Mucosa of descending colon (tissue), 3 donors: ENCODE measurements around the gene KRT34. TPM values are rescaled to one million over a fixed set of nuclear protein-coding genes. Genes with fewer than 3 reads are reported as not detected.

Source experiments
- ATAC-seq: fragments of 200-7000 bp; cut with Tn5 transposase; one replicate; pipeline ENCODE4 v1.9.1; 2020; ENCODE audit warnings: mild to moderate bottlenecking, moderate library complexity
- DNase-seq, 3 donors: peaks; one replicate each; pipeline ENCODE4 v3.0.0-alpha.2; 2020
- H3K36me3 ChIP-seq: fragments of 200-600 bp; one replicate; pipeline ENCODE4 v1.8.0; 2021; ENCODE audit warnings: low read depth, mild to moderate bottlenecking
- H3K4me1 ChIP-seq: fragments of 200-600 bp; one replicate; pipeline ENCODE4 v1.8.0; 2021; ENCODE audit warnings: low read depth, mild to moderate bottlenecking
- H3K4me3 ChIP-seq: fragments of 200-600 bp; one replicate; pipeline ENCODE4 v1.8.0; 2021; ENCODE audit warnings: mild to moderate bottlenecking
- H3K9me3 ChIP-seq: fragments of 200-600 bp; one replicate; pipeline ENCODE4 v1.8.0; 2021; ENCODE audit warnings: mild to moderate bottlenecking
- intact Hi-C, 2 donors: fragments of 100-400 bp; cut with DNase I in 1 of 2; cut with micrococcal nuclease in 1 of 2; formaldehyde crosslinking; loops; one replicate each; pipeline versions ENCODE4 v1.11.0 to v1.11.1; 2022; cut with DNase I, micrococcal nuclease
- total RNA-seq, 3 donors: library from RNA; stranded (reverse); fragmentation: NEBNext Ultra II Directional in 2 of 3; extraction: Animal tissue kit (Norgen Biotek cat#: 25700) in 2 of 3; gene quantifications; one replicate each; pipeline versions ENCODE4 v1.2.1 to v1.2.4, GENCODE V29; 2021 to 2023
- TF ChIP-seq, protein P1 (sequence below): fragments of 200-600 bp; IDR thresholded peaks from one replicate; pipeline ENCODE4 v1.8.0; 2022; ENCODE audit warnings: antibody characterized with exemption, mild to moderate bottlenecking
- donor health status: DM: no; HTN: no; CAD: no; lungs with moderate emphysema.
- donor health status: DM: no; HTN: no; CAD: no.
- donor health status: DM: no; HTN: yes; CAD: no.

Gene KRT34
- total RNA-seq, 3 donors from 2014 or later: not detected

DNA sequence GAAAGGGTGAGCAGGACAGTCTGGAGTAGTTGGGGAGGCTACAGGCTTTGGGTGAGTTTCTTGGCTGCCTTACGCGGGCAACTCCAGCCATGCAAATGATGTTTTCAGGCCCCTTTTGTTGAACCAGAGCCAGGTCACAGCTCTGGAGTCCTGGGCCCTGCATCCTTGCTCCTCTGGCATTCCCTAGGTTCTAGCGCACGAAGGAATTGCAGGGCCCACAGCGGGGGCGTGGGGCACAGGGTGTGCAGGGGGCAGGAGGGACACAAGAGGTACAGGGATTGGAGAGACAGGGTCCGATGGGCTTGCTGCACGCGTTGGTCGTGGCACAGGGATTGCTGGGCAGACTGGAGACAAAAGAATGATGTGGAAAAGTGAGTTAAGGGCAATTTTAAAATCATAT, 11.7 kb upstream of the KRT34 start:
- Histone ChIP-seq H3K4me1 (no peaks in the 10 kb centered on the region), H3K9me3 (no peaks in the 10 kb centered on the region), H3K4me3 (no peak overlapping the region), H3K36me3 (no peaks in the 10 kb centered on the region)
- TF ChIP-seq, protein P1, sequence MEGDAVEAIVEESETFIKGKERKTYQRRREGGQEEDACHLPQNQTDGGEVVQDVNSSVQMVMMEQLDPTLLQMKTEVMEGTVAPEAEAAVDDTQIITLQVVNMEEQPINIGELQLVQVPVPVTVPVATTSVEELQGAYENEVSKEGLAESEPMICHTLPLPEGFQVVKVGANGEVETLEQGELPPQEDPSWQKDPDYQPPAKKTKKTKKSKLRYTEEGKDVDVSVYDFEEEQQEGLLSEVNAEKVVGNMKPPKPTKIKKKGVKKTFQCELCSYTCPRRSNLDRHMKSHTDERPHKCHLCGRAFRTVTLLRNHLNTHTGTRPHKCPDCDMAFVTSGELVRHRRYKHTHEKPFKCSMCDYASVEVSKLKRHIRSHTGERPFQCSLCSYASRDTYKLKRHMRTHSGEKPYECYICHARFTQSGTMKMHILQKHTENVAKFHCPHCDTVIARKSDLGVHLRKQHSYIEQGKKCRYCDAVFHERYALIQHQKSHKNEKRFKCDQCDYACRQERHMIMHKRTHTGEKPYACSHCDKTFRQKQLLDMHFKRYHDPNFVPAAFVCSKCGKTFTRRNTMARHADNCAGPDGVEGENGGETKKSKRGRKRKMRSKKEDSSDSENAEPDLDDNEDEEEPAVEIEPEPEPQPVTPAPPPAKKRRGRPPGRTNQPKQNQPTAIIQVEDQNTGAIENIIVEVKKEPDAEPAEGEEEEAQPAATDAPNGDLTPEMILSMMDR: no peak
- intact Hi-C loops: no loop called here
- no peak for DNase-seq
- ATAC-seq: no peak

DNA sequence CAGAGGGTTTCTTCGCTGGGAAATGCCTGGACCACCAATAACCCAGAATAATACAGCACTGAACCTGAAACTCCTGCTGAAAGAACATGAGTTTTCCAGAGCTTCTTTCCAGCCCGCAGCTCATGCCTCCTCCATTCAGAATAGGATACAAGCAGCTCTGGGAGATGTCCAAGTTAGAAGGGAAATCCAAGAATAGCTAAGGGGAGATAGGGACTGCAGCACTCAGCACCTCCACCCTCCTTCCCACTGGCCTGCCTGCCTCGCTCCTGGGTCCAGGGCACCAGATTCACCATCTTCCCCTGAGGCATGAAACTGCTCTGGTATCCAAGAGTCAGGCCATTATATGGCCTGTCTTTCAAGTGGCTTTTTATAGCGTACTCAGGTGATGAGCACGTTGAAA, 11.2 kb upstream of the KRT34 start:
- H3K9me3 ChIP-seq: no peaks in the 10 kb centered on the region
- ATAC-seq: no peak
- no peak overlapping the region for H3K4me3 ChIP-seq
- TF ChIP-seq, protein P1: no peak
- DNase-seq: no peak
- intact Hi-C loops: no loop called here
- H3K4me1 ChIP-seq: no peaks in the 10 kb centered on the region
- no peaks in the 10 kb centered on the region for H3K36me3 ChIP-seq

DNA sequence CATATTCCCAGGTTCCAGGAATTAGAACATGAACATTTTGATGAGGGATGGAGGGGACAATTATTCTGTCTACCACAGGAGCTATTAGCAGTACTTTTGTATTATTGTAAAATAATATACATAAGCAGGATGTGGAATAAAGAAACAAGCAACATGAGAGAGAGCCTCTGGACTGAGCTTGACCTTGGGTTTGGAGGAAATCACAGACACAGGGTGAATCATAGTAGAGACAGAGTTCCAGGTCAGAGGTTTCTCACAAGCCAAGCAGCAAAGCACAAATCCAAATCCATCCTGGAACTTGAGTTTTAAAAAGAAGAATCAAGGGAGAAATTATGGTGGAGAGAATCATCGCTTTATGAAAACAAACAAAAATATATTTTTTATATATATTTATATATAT, 10.2 kb upstream of the KRT34 start:
- Histone ChIP-seq H3K9me3 (peaks cover under 1% of the 10 kb centered on the region), H3K36me3 (no peaks in the 10 kb centered on the region), H3K4me3 (no peak overlapping the region), H3K4me1 (no peaks in the 10 kb centered on the region)
- DNase-seq (no peak), ATAC-seq (no peak)
- TF ChIP-seq, protein P1: no peak
- intact Hi-C loops: no loop called here

DNA sequence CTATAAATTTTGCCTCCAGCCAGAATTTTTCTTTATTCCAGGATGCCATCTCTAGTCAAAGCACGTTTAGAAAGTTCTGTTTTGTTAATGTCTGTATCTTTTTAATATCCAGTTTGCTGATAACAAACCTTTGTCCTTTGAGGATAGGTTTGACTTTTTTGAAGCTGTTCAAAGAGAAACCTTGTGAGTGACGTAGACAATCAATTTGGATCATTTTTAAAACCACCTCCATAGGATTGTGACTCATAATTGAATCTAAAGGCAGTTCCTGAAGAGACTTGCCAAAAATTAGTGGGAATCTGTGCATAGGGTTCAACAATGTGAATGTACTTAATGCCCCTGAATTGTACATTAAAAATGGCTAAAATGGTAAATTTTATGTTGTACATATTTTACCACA, 9.4 kb upstream of the KRT34 start:
- intact Hi-C loops: no loop called here
- no peaks in the 10 kb centered on the region for H3K4me1 ChIP-seq
- TF ChIP-seq, protein P1: no peak
- peaks cover 7% of the 10 kb centered on the region for H3K9me3 ChIP-seq
- H3K4me3 ChIP-seq: no peak overlapping the region
- DNase-seq (no peak), ATAC-seq (no peak)
- H3K36me3 ChIP-seq: no peaks in the 10 kb centered on the region

DNA sequence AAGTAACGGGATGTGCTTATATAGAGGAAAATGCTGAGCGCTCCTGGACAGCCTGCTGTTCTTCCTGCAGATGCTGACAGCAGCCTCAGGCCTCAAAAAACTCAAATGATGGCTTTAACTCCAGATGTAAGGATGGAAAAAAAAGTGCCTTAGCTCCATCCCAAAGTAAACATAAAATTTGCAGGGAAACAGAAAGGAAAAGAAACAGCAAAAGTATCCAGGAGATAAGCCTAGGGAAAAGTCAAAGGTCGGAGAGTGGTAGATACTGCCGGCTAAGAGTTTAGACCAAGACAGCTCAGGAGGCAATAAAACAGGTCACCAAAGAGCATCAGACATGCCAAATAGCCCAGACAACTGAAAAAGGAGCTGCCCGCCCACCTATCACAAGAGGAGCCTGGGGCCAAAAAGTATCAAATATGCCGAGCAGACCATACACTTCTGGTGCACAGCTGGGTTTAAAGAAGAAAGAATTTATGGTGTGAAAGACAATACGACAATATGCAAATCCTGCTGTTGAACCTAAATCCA, 8.4 kb upstream of the KRT34 start:
- intact Hi-C loops: no loop called here
- no peak for ATAC-seq
- Histone ChIP-seq H3K36me3 (no peaks in the 10 kb centered on the region), H3K4me1 (no peaks in the 10 kb centered on the region), H3K4me3 (no peak overlapping the region), H3K9me3 (peaks cover 10% of the 10 kb centered on the region)
- TF ChIP-seq, protein P1: no peak
- no peak for DNase-seq

DNA sequence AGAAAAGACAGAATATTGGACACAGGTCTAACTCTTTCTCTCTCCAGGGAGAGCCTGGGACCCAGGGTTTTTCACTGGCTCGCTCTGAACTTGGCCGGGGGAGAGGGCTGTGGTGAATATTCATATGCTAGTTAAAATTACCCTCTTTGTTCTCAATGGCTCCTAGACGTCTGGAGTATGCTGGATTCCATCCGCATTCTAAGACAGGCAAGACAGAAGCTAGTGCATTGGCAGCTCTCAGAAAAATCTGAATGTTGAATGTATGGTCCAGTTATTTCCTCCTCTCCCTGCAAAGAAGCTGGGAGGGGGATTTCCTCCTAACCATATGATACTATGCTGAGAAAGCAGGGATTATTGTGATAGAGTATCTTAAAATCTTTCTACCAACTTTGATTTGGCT, 5.6 kb upstream of the KRT34 start:
- DNase-seq: no peak
- intact Hi-C loops: no loop called here
- H3K4me3 ChIP-seq: no peak overlapping the region
- no peaks in the 10 kb centered on the region for H3K36me3 ChIP-seq
- H3K4me1 ChIP-seq: no peaks in the 10 kb centered on the region
- ATAC-seq: no peak
- TF ChIP-seq, protein P1: no peak
- peaks cover 10% of the 10 kb centered on the region for H3K9me3 ChIP-seq
